Endothelial cell of umbilical vein (primary cell): Measurements from ENCODE around the gene FOXP1. TPM values are rescaled to one million over a fixed set of nuclear protein-coding genes. Genes with fewer than 3 reads are reported as not detected.

Experiments
- BruUV-seq: library from RNA; stranded (reverse); fragments of 400-500 nt; replicated peaks from 2 replicates; lab custom pipeline; 2021; lab: Mats Ljungman, UMichigan
- CTCF ChIA-PET: fragments of 300-600, 350-600 bp; sonication (Branson Sonifier 250); formaldehyde crosslinking; loops from one replicate; lab custom pipeline; 2021; ENCODE audit warnings: antibody characterized with exemption, inconsistent platforms; lab: Charles Lee
- POLR2A ChIA-PET: fragments of 300-600, 350-600 bp; sonication (Branson Sonifier 250); formaldehyde crosslinking; loops from one replicate; lab custom pipeline; 2021; ENCODE audit warnings: antibody characterized with exemption, inconsistent platforms; lab: Charles Lee
- DNase-seq: peaks from one replicate; pipeline ENCODE4 v3.0.0-alpha.2; 2011; ENCODE audit warnings: low read depth, low spot score
- FAIRE-seq: peaks from 2 replicates; lab custom pipeline; 2011; peaks lifted over from hg19 to GRCh38; lab: Jason Lieb, UNC
- H2AFZ ChIP-seq: 2 replicates; pipeline ENCODE4 v1.6.0; 2012; ENCODE audit warnings: low read depth, low read length, control low read depth, inconsistent platforms
- H3K27ac ChIP-seq: 2 replicates; pipeline ENCODE4 v1.5.1; 2011; ENCODE audit warnings: low read depth, mild to moderate bottlenecking, control low read depth, low read length, moderate library complexity; ENCODE audit not compliant: insufficient read depth
- H3K27me3 ChIP-seq, 2 experiments: 2 replicates each; pipeline versions ENCODE4 v1.6.0 to v1.6.1; 2011; ENCODE audit warnings: low read length in 2 of 2, mixed read lengths in 1 of 2; ENCODE audit not compliant: control insufficient read depth in 2 of 2, insufficient read depth in 2 of 2
- H3K36me3 ChIP-seq, 2 experiments: 2 replicates in 1 of 2; 3 replicates in 1 of 2; pipeline ENCODE4 v1.5.1; 2011; ENCODE audit warnings: low read length in 2 of 2, mild to moderate bottlenecking in 1 of 2, moderate library complexity in 1 of 2; ENCODE audit not compliant: control insufficient read depth in 2 of 2, insufficient read depth in 2 of 2; ENCODE audit errors: extremely low read depth in 1 of 2
- H3K4me1 ChIP-seq: 3 replicates; pipeline ENCODE4 v1.5.1; 2011; ENCODE audit warnings: mild to moderate bottlenecking, low read length; ENCODE audit not compliant: control insufficient read depth, insufficient read depth; ENCODE audit errors: extremely low read depth
- H3K4me2 ChIP-seq: 2 replicates; pipeline ENCODE4 v1.6.1; 2011; ENCODE audit warnings: low read length, control low read depth, mixed read lengths; ENCODE audit not compliant: insufficient read depth
- H3K4me3 ChIP-seq, 3 experiments: fragments of 200-600 bp in 1 of 3; sonication (generic), shearing (Covaris generic) in 1 of 3; replicated peaks in 1 of 3; 2 replicates each; pipeline ENCODE4 v1.5.1; 2011 to 2016; ENCODE audit warnings: control low read depth in 3 of 3, low read length in 3 of 3, mild to moderate bottlenecking in 2 of 3, inconsistent platforms in 1 of 3, low read depth in 1 of 3, moderate library complexity in 1 of 3; ENCODE audit not compliant: insufficient read depth in 1 of 3
- H3K79me2 ChIP-seq: 2 replicates; pipeline ENCODE4 v1.6.0; 2012; ENCODE audit warnings: low read length, inconsistent platforms; ENCODE audit not compliant: control insufficient read depth, insufficient read depth
- H3K9ac ChIP-seq: replicated peaks from 2 replicates; pipeline ENCODE3; 2011; ENCODE audit warnings: low read length, control low read depth; ENCODE audit not compliant: insufficient read depth; ENCODE audit errors: extremely low read depth
- H3K9me1 ChIP-seq: replicated peaks from 3 replicates; pipeline ENCODE4 v1.6.0; 2011; ENCODE audit warnings: mild to moderate bottlenecking, low read length; ENCODE audit not compliant: control insufficient read depth, insufficient read depth; ENCODE audit errors: extremely low read depth
- H3K9me3 ChIP-seq: replicated peaks from 2 replicates; pipeline ENCODE4 v1.5.1; 2012; ENCODE audit warnings: low read length, inconsistent platforms; ENCODE audit not compliant: control insufficient read depth, insufficient read depth
- H4K20me1 ChIP-seq: replicated peaks from 2 replicates; pipeline ENCODE3; 2011; ENCODE audit warnings: mild to moderate bottlenecking, low read length; ENCODE audit not compliant: control insufficient read depth, insufficient read depth; ENCODE audit errors: extremely low read depth
- EZH2 ChIP-seq: IDR thresholded peaks from 2 replicates; pipeline ENCODE4 v1.6.1; 2012; ENCODE audit warnings: borderline replicate concordance, low read depth, mild to moderate bottlenecking, moderate library complexity, low read length, inconsistent platforms; ENCODE audit not compliant: severe bottlenecking
- FOS ChIP-seq: IDR thresholded peaks from 2 replicates; pipeline ENCODE4 v1.6.1; 2011; ENCODE audit warnings: mild to moderate bottlenecking, low read length, moderate library complexity, borderline replicate concordance; ENCODE audit not compliant: insufficient read depth
- GATA2 ChIP-seq: IDR thresholded peaks from 2 replicates; pipeline ENCODE4 v1.7.0; 2011; ENCODE audit warnings: low read depth, mild to moderate bottlenecking, moderate library complexity, mixed read lengths, low read length; ENCODE audit not compliant: insufficient read length, insufficient read depth
- JUN ChIP-seq: IDR thresholded peaks from 2 replicates; pipeline ENCODE4 v1.6.1; 2011; ENCODE audit warnings: borderline replicate concordance, low read depth; ENCODE audit not compliant: insufficient read length, insufficient read depth
- MYC ChIP-seq: IDR thresholded peaks from one replicate; pipeline ENCODE4 v1.6.1; 2011; ENCODE audit warnings: mild to moderate bottlenecking, low read depth, low read length
- POLR2A ChIP-seq: IDR thresholded peaks from 2 replicates; pipeline ENCODE4 v1.6.1; 2012; ENCODE audit warnings: low read depth, mild to moderate bottlenecking, control low read depth, low read length
- POLR2AphosphoS5 ChIP-seq: IDR thresholded peaks from 2 replicates; pipeline ENCODE4 v1.6.1; 2012; ENCODE audit warnings: low read depth, mild to moderate bottlenecking, control low read depth, low read length, moderate library complexity; ENCODE audit not compliant: insufficient read depth
- dilution Hi-C: fragments of 300-500 bp; cut with MboI; formaldehyde crosslinking; loops from one replicate; pipeline ENCODE4 v1.15.0; 2019; ENCODE audit warnings: low sequenced_read_pairs; ENCODE audit not compliant: extremely low pct_ligation_motif_present
- intact Hi-C: fragments of 100-400 bp; cut with micrococcal nuclease; formaldehyde crosslinking; loops from one replicate; pipeline ENCODE4 v1.10.0; 2022
- polyA plus RNA-seq, 4 experiments: library from polyadenylated mRNA; depleted of rRNA in 3 of 4; stranded (reverse) in 3 of 4; unstranded in 1 of 4; fragments of >200 nt; gene quantifications; 2 replicates each; pipeline versions ENCODE4 v1.2.1 to v1.2.3, GENCODE V29; 2011 to 2012; ENCODE audit warnings: missing spikeins in 1 of 4
- total RNA-seq: library from RNA; stranded (reverse); gene quantifications from 2 replicates; pipeline ENCODE4 v1.2.3, GENCODE V29; 2021
- TF ChIP-seq, protein P1 (sequence below): IDR thresholded peaks from 2 replicates; pipeline ENCODE4 v1.6.1; 2011; ENCODE audit not compliant: insufficient read depth, insufficient read length
- TF ChIP-seq, protein P2 (sequence below), 2 donors: IDR thresholded peaks; 1 replicate in 1 of 2; 2 replicates in 1 of 2; pipeline ENCODE4 v1.5.1; 2011; ENCODE audit warnings: low read length in 2 of 2, mild to moderate bottlenecking in 2 of 2, moderate library complexity in 2 of 2, control low read depth in 1 of 2, inconsistent platforms in 1 of 2, low read depth in 1 of 2; ENCODE audit not compliant: insufficient read depth in 1 of 2; ENCODE audit errors: extremely low read depth in 1 of 2

The FOXP1 gene
- total and polyA plus RNA-seq, 2 donors (not counting 3 experiments of a cell fraction or from before 2014, with no cell fraction given) = 41.0 to 107 TPM

GRCh38 chr3:71028802-71029201 is 554.7 kb downstream of the FOXP1 start:
- H3K27me3 ChIP-seq = no peaks in the 10 kb centered on the region
- H3K9me3 ChIP-seq = no peaks in the 10 kb centered on the region
- intact Hi-C loops = no loop called here
- H2AFZ ChIP-seq = no peak overlapping the region
- FAIRE-seq (no peak), DNase-seq (no peak)
- H3K79me2 ChIP-seq = peaks cover 80% of the 10 kb centered on the region
- POLR2A ChIA-PET = no interaction called here
- H3K9me1 ChIP-seq = no peaks in the 10 kb centered on the region
- BruUV-seq = no TSS peak
- H3K4me2 ChIP-seq = no peak overlapping the region
- H3K36me3 ChIP-seq = peaks cover 6 to 16% of the 10 kb centered on the region in 2 experiments
- CTCF ChIA-PET = no interaction called here
- no peaks in the 10 kb centered on the region for H4K20me1 ChIP-seq
- H3K9ac ChIP-seq = no peak overlapping the region
- H3K27ac ChIP-seq = no peak overlapping the region
- H3K4me3 ChIP-seq = no peak overlapping the region
- no peak for TF ChIP-seq GATA2
- TF ChIP-seq POLR2A = no peak
- TF ChIP-seq POLR2AphosphoS5 = no peak
- no peak for TF ChIP-seq MYC
- TF ChIP-seq JUN = no peak
- TF ChIP-seq FOS = no peak
- TF ChIP-seq, protein P1, sequence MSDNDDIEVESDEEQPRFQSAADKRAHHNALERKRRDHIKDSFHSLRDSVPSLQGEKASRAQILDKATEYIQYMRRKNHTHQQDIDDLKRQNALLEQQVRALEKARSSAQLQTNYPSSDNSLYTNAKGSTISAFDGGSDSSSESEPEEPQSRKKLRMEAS = no peak
- no peak for TF ChIP-seq EZH2
- TF ChIP-seq, protein P2, sequence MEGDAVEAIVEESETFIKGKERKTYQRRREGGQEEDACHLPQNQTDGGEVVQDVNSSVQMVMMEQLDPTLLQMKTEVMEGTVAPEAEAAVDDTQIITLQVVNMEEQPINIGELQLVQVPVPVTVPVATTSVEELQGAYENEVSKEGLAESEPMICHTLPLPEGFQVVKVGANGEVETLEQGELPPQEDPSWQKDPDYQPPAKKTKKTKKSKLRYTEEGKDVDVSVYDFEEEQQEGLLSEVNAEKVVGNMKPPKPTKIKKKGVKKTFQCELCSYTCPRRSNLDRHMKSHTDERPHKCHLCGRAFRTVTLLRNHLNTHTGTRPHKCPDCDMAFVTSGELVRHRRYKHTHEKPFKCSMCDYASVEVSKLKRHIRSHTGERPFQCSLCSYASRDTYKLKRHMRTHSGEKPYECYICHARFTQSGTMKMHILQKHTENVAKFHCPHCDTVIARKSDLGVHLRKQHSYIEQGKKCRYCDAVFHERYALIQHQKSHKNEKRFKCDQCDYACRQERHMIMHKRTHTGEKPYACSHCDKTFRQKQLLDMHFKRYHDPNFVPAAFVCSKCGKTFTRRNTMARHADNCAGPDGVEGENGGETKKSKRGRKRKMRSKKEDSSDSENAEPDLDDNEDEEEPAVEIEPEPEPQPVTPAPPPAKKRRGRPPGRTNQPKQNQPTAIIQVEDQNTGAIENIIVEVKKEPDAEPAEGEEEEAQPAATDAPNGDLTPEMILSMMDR (IDR thresholded peaks at IDR 0.05; ENCODE audit: extremely low read depth in 1 of 2, insufficient read depth in 1 of 2, low read depth in 1 of 2, low read length in 2 of 2) = no peak
- H3K4me1 ChIP-seq = peaks cover 8% of the 10 kb centered on the region
- dilution Hi-C loops = no loop called here
